Activated T-cell treated with anti-CD3 and anti-CD28 coated beads, Interleukin-2, amount 50 U/mL, for 4 hours (primary cell): ENCODE measurements around the gene STX8. TPM values are rescaled to one million over a fixed set of nuclear protein-coding genes. Genes with fewer than 3 reads are reported as not detected.

Source experiments
- ATAC-seq, 2 donors: fragments of 200-7000 bp; cut with Tn5 transposase; one replicate each; pipeline ENCODE4 v1.10.0; 2021
- DNase-seq: peaks from one replicate; pipeline ENCODE4 v3.0.0-alpha.2; 2020
- H3K27me3 Mint-ChIP-seq: one replicate; pipeline ENCODE4 v1.8.0; 2021; ENCODE audit warnings: low read depth, mixed read lengths
- H3K36me3 Mint-ChIP-seq: one replicate; pipeline ENCODE4 v1.8.0; 2022; ENCODE audit warnings: mixed read lengths; ENCODE audit not compliant: insufficient read depth
- H3K4me1 Mint-ChIP-seq: one replicate; pipeline ENCODE4 v1.8.0; 2021; ENCODE audit warnings: low read depth, mixed read lengths
- H3K4me3 Mint-ChIP-seq: one replicate; pipeline ENCODE4 v1.8.0; 2021; ENCODE audit warnings: mild to moderate bottlenecking, moderate library complexity, mixed read lengths
- H3K9me3 Mint-ChIP-seq: one replicate; pipeline ENCODE4 v1.8.0; 2021; ENCODE audit warnings: mixed read lengths
- total RNA-seq, 3 donors: library from RNA; stranded (reverse); gene quantifications; one replicate each; pipeline ENCODE4 v1.2.1, GENCODE V29; 2021

Gene STX8
- total RNA-seq, 3 donors from 2014 or later, result 37.5 to 40.7 (median 38.3) TPM

DNA sequence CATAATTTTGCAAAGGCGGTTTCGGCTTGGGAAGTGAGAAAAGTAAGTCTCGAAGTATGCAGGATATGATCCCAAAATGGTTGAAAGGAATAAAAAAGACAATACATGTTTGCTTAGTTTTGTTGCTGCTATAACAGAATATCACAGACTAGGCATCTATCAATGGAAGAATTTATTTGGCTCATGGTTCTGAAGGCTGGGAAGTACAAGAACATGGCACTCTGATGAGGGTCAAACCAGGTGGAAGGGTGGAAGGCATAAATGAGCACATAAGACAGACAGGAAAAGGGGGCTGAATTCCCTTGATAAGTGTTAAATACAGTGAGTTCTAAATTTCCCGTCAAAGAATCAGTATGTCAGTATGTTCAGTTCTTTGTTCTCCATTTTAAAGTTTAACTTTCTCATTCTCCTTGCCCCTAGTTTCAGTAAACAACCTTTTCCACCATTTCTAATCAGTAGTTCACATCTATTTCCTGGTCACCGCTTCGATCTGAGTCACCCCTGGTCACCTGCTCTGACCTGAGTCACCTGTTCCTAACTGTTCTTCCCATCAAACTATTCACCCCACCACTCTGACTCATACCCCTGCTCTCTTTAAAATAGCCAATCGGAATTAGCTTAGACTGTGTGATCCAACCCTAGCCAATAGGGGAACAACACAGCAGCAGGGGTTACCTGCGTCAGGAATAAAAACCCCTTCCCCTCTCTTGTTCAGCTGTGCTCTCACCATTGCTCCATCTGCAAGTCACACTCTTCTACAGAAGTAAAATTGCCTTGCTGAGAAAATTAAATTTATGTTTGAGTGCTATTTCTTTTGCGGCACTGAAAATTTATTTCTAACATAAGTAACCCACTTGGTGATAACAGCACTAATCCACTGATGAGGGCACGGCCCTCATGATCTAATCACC is 240.8 kb downstream of the STX8 start:
- DNase-seq (no peak), ATAC-seq (no peak)
- Mint-ChIP-seq H3K4me3 (no peak overlapping the region), H3K27me3 (no peaks in the 10 kb centered on the region), H3K4me1 (no peaks in the 10 kb centered on the region), H3K36me3 (peaks cover 21% of the 10 kb centered on the region), H3K9me3 (peaks cover 20% of the 10 kb centered on the region)

- Mint-ChIP-seq H3K36me3 (peaks cover 18% of the 10 kb centered on the region), H3K4me3 (no peak overlapping the region), H3K27me3 (no peaks in the 10 kb centered on the region), H3K4me1 (no peaks in the 10 kb centered on the region), H3K9me3 (peaks cover 16% of the 10 kb centered on the region)
- ATAC-seq (no peak), DNase-seq (no peak)
Observed at GRCh38 chr17:9332132-9332494, 243.5 kb downstream of the STX8 start.

DNA sequence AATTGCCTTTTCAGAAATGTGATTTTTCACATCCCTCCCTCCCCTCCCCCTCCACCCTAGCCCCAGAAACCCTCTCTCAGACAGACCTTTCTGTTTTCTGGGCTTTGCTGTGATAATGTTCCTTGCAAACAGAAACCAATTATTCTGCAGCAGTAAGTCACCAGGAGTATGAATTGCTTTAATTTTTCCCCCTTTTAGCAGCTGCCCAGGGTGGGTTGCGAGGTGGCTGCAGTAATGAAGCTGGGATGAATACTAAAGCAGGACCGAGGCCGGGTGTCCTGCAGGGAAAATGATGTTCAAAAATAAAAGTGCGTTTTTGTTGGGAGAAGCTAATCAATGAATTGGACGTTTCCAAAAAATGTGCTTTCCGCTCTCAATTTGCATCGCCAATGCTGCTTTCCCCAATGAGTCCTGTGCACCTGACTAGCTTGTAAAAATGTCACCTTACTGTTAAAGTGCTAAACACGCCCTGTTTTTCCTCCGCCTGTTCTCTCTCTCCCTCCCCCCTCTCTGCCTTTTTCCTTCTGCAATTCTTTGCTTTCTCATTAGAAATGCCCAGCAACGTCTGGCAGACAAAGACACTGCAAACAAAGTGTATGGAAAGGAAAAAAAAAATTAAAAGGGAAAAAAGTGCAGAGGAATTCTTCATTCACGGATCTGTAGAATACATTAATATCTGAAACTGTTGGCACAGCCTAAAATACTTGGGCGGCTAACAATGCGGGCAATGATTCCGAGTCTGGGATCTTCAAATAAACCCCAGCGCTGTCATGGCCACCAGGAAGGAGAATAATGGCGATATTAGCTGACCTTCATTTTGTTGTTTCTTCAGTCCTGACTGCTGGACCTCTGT is 244.1 kb downstream of the STX8 start:
- peaks cover 13% of the 10 kb centered on the region for H3K9me3 Mint-ChIP-seq
- DNase-seq (no peak), ATAC-seq (no peak)
- H3K4me3 Mint-ChIP-seq, result no peak overlapping the region
- H3K4me1 Mint-ChIP-seq, result no peaks in the 10 kb centered on the region
- H3K36me3 Mint-ChIP-seq, result peaks cover 15% of the 10 kb centered on the region
- no peaks in the 10 kb centered on the region for H3K27me3 Mint-ChIP-seq

GRCh38 chr17:9330611-9331271 is 244.9 kb downstream of the STX8 start:
- no peak for DNase-seq
- Mint-ChIP-seq H3K27me3 (no peaks in the 10 kb centered on the region), H3K4me3 (no peak overlapping the region), H3K9me3 (peaks cover 13% of the 10 kb centered on the region), H3K4me1 (no peaks in the 10 kb centered on the region), H3K36me3 (peaks cover 18% of the 10 kb centered on the region)
- no peak for ATAC-seq

- DNase-seq, result no peak
- Mint-ChIP-seq H3K4me3 (no peak overlapping the region), H3K9me3 (peaks cover 11% of the 10 kb centered on the region), H3K36me3 (peaks cover 16% of the 10 kb centered on the region), H3K4me1 (no peaks in the 10 kb centered on the region), H3K27me3 (no peaks in the 10 kb centered on the region)
- ATAC-seq, result no peak
Observed at GRCh38 chr17:9330141-9330540, 245.5 kb downstream of the STX8 start.

GRCh38 chr17:9329251-9329921 is 246.2 kb downstream of the STX8 start:
- Mint-ChIP-seq H3K9me3 (peaks cover 3% of the 10 kb centered on the region), H3K4me3 (no peak overlapping the region), H3K27me3 (no peaks in the 10 kb centered on the region), H3K36me3 (peaks cover 10% of the 10 kb centered on the region), H3K4me1 (no peaks in the 10 kb centered on the region)
- ATAC-seq (no peak), DNase-seq (no peak)

- no peak for ATAC-seq
- Mint-ChIP-seq H3K9me3 (no peaks in the 10 kb centered on the region), H3K4me3 (no peak overlapping the region), H3K36me3 (peaks cover 4% of the 10 kb centered on the region), H3K4me1 (no peaks in the 10 kb centered on the region), H3K27me3 (no peaks in the 10 kb centered on the region)
- no peak for DNase-seq
Observed at GRCh38 chr17:9324864-9325263, 250.8 kb downstream of the STX8 start.

GRCh38 chr17:9322326-9322725 is 253.3 kb downstream of the STX8 start:
- Mint-ChIP-seq H3K4me3 (no peak overlapping the region), H3K27me3 (no peaks in the 10 kb centered on the region), H3K36me3 (peaks cover 15% of the 10 kb centered on the region), H3K4me1 (no peaks in the 10 kb centered on the region), H3K9me3 (peaks cover 9% of the 10 kb centered on the region)
- ATAC-seq, result no peak
- DNase-seq, result no peak

DNA sequence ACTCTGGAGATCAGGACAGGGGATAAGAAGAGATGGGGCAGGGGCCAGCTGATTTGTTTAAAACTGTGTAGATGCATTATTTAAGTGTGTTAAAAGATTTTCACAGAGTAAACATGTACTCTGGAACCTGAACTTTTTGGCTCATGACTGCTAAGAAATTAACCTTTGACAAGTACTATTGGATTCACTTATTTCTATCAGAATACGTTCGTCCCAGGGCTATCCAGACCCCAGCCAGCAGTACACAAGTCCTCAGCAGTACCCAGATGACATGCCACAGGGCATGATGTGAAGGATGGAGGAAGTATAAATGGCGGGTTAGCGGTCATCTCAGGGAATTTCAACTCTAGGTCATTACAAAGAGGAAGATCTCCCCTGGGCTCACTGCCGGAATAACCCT is 253.7 kb downstream of the STX8 start:
- H3K9me3 Mint-ChIP-seq, result peaks cover 10% of the 10 kb centered on the region
- DNase-seq (no peak), ATAC-seq (no peak)
- no peaks in the 10 kb centered on the region for H3K4me1 Mint-ChIP-seq
- H3K36me3 Mint-ChIP-seq, result peaks cover 18% of the 10 kb centered on the region
- H3K4me3 Mint-ChIP-seq, result no peak overlapping the region
- no peaks in the 10 kb centered on the region for H3K27me3 Mint-ChIP-seq

DNA sequence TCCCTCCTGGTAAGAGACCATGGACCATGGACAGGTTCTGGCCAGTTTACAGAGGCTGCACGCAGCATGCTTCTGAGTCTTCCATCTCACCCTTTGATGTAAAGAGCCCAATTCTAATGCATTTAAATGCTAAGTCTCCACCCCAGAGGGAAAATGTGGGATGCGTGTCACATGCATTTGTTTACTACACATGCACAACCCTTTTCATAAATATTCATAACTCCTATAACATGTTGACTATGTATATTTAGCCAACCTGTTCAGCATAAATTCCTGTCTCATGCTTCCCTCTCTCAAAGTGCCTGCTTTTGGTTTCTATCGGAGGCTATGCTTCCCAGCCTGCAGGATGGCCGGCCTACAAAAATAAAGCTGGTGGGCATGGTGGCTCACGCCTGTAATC is 260.3 kb downstream of the STX8 start:
- peaks cover 18% of the 10 kb centered on the region for H3K36me3 Mint-ChIP-seq

DNA sequence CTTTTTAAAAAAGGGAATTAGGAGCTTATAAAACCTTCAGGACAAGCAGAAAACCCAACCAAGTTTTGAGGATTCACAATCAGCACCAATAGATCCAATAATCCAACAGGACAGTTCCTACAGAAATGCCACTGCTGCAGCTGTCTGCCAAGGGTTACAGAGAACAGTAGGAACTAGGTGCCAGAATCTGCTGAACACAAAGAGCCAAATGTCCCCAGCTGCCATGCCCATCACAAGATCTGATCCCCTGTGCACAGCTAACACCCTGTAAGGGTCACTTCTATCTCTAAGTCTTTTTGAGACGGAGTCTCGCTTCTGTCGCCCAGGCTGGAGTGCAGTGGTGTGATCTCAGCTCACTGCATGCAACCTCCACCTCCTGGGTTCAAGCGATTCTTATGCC is 262.3 kb downstream of the STX8 start:
- DNase-seq (no peak), ATAC-seq (no peak)
- Mint-ChIP-seq H3K4me1 (no peaks in the 10 kb centered on the region), H3K36me3 (peaks cover 9% of the 10 kb centered on the region), H3K27me3 (no peaks in the 10 kb centered on the region), H3K4me3 (no peak overlapping the region), H3K9me3 (peaks cover 5% of the 10 kb centered on the region)

More for the DNA sequence above, 260.3 kb downstream of the STX8 start:
- Mint-ChIP-seq H3K9me3 (peaks cover 12% of the 10 kb centered on the region), H3K4me1 (no peaks in the 10 kb centered on the region), H3K4me3 (no peak overlapping the region), H3K27me3 (no peaks in the 10 kb centered on the region)
- DNase-seq, result no peak
- no peak for ATAC-seq

DNA sequence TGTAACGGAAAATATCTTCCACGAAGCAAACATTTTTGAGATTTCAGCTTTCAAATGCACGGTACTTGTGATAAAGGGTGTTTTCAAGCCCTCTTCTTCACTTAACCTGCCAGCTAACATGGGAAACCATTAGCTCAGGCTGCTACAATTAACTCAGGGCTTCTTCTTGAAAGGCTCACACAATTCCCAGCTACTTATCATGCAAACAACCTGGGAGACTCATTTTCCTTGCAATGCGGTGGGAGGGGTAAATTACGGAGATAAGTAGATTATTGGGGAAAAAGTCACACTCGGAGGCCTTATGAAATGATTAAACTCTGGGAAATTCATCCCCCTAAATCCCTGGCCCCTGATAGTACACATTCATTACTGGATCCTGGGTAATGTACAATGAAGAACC is 266.4 kb downstream of the STX8 start:
- no peaks in the 10 kb centered on the region for H3K4me1 Mint-ChIP-seq
- no peaks in the 10 kb centered on the region for H3K9me3 Mint-ChIP-seq

DNA sequence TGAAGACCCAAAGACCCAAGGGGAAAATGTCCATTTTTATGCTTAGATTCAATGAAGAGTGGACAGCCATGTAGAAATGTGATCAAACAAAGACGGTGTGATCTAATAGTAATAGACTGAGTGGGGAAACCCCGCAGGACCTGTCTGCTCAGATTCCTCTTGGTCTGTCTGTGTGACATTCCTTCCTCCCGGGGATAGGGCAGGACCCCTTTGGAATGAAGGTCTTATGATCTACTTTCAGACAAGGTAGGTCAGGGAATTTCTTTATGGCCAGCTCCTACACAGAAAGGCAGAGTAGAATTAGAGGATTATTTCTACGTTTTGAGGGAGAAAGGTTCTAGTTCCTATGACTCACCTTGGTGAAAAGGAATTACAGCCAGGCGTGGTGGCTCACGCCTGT is 267.6 kb downstream of the STX8 start:
- ATAC-seq (no peak), DNase-seq (no peak)
- no peak overlapping the region for H3K4me3 Mint-ChIP-seq
- peaks cover 4% of the 10 kb centered on the region for H3K36me3 Mint-ChIP-seq
- H3K4me1 Mint-ChIP-seq, result no peaks in the 10 kb centered on the region
- H3K9me3 Mint-ChIP-seq, result no peaks in the 10 kb centered on the region
- H3K27me3 Mint-ChIP-seq, result no peaks in the 10 kb centered on the region

More for the DNA sequence above, 266.4 kb downstream of the STX8 start:
- DNase-seq (no peak), ATAC-seq (no peak)
- Mint-ChIP-seq H3K4me3 (no peak overlapping the region), H3K36me3 (peaks cover 4% of the 10 kb centered on the region), H3K27me3 (no peaks in the 10 kb centered on the region)
